AG08396 (cell line): ENCODE data around the gene STAB2.
"Not testable (repeated sequence)": the region's sequence is repeated elsewhere in the genome, so short reads cannot be mapped to it uniquely, and the experiment has no call there.

ENCODE experiments used
- DNase-seq: peaks from one replicate; pipeline ENCODE4 v3.0.0; 2012; ENCODE audit warnings: low spot score, mixed read lengths

Gene STAB2

DNA sequence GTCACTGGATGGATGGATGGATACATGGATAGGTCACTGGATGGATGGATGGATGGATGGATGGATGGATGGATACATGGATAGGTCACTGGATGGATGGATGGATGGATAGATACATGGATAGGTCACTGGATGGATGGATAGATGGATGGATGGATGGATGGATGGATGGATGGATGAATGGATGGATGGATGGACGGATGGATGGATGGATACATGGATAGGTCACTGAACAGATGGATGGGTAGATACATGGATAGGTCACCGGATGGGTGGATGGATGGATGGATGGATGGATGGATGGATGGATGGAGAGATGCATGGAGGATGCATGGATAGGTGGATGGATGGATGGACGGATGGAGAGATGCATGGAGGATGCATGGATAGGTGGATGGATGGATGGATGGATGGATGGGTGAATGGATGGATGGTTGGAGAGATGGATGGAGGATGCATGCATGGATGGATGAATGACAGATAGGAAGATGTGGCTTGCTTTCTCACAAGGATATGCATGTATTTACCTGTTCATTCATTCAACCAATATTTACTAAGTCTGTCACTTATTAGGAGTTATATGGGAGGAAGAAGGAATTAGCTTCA, 66.6 kb downstream of the STAB2 start:
- not testable (repeated sequence) for DNase-seq

DNA sequence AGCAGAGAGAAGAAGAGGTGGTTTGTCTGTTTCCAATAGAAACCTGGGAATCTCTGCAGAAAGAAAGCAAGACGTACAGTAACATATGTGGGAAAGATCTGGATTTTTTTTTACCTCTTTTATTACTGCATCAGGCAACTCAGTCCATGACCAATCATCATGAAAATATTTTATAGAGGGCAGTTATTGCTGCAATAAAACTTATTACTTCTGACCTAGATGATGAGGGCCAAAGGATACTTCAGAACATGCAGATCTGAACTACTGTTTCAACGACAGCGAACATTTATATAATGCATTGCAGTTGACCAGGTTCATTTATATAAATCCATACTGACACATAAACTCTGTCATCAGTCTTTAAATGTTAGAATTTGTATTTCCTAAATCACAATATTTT, 67.7 kb downstream of the STAB2 start:
- DNase-seq: no peak

DNA sequence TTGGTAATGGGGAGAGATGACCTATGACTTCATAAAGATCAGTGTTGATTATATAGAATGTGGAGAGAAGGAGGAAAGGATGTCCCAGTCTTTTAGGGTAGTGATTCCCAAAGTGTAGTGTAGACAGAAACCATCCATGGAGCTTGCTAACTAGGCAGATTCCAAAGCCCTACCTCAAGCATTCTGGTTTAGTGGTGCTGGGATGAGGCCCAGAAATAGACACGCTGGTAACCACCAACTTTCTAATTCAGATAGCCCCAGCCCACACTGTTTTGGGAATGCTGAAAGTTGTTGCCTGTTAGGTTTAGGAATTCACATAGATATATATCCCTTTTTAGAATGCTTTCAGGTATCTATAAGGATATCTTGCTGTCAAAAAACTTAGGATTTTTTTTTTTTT, 69.2 kb downstream of the STAB2 start:
- DNase-seq: no peak

DNA sequence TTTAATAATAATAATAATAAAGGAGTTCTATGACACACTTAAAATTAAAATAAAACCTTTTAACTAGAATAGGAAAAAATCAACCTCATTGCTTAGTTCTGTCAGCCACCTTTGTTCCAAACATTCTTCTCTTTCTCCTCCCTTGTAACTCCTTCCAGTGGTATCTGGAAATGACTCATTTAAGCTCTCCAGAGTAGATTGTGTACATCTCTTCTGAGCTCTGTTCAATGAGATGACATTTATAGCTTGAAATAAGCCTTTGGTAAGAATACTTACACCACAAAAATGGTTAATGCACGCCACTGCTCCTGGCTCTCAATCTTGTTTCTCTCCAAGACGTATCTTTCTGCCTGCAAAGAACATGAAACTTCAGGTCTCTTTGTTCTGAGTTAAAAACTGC, 70.3 kb downstream of the STAB2 start:
- DNase-seq: no peak

DNA sequence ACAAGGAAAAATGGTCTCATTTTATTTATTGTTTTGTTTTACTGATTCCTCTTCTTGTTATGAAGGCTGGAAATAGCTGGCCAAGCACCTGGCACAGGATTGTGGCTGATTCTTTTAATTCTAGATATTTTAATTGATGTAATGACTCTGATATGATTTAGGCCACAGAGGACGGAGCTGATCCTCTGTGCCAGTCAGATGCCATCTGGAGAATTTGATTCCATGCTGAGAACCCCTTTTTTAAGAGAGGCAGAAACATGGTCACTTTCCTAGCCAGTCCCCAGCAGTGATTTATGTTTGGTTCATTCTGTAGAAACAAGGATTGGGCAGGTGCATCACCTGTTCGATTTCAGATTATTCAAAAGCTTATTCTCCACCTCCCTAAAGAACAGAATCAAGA, 77.6 kb downstream of the STAB2 start:
- DNase-seq: no peak

DNA sequence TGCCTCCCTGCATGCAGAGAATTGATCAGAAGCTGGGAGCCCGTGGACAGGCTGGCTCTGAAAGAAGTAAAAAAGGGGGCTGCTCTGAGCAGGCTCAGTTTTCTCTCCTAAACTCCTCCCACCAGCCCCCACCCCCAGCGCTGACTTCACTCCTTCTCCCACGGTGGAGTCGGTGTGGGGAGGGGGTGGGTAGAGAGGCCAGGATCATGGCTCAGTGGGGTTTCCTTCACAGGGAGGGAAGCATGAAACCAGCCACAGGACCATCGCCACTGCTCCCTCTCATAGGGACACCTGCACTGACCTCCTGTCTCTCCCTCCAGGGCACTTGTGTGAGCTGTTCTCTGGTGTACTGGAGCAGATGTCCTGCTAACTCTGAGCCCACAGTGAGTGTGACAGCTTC, 78.9 kb downstream of the STAB2 start:
- no peak for DNase-seq

DNA sequence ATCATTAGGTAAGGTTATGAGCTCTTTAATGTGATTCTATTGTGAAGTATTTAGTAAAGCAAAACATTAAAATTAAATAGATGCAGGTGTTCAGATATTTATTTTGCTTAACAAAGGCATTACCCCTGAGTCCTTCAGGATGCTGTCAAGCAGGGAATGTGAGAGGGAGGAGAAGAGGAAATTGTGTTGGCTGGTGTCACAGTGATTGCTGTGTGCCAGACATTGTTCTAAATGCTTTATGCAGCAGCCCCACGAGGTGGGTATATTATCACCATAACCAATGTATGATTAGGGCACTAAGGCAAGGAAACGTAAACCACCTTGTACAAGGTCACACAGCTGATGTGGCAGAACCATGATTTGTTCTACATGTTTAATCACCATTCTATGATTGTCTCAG, 80.1 kb downstream of the STAB2 start:
- no peak for DNase-seq

DNA sequence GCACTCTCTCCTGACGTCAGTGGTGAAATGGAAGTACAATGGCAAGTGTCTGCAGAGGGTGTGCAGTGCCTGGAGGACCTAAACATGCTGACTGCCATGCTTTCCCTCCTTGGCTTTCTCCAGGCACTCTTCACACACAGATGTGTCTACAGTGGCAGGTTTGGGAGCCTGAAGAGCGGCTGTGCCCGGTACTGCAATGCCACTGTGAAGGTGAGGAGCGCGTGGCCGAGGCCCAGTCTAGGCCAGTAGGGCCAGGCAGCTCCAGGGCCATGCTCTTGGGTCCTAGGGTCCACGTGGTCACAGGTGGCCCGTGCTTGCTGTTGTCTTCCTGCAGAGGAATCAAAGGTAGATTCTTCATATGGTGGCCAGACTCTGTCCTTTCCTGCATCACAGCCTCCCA, 81.4 kb downstream of the STAB2 start:
- DNase-seq: no peak

DNA sequence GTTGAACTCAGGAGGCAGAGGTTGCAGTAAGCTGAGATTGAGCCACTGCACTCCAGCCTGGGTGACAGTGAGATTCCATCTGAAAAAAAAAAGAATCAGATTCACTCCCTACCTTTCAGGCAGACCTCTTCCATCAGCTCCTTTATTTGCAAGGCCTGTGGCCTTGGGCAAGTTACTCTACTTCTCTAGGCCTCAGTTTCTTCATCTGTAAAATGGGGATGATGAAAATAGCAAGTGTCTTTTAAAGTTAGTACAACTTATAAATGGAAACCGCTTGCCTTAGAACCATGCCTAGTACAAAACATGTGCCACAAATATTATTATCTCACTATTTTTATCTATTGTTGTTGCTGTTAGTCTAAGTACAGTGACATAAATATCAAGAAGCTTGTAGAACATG, 84.3 kb downstream of the STAB2 start:
- no peak for DNase-seq

DNA sequence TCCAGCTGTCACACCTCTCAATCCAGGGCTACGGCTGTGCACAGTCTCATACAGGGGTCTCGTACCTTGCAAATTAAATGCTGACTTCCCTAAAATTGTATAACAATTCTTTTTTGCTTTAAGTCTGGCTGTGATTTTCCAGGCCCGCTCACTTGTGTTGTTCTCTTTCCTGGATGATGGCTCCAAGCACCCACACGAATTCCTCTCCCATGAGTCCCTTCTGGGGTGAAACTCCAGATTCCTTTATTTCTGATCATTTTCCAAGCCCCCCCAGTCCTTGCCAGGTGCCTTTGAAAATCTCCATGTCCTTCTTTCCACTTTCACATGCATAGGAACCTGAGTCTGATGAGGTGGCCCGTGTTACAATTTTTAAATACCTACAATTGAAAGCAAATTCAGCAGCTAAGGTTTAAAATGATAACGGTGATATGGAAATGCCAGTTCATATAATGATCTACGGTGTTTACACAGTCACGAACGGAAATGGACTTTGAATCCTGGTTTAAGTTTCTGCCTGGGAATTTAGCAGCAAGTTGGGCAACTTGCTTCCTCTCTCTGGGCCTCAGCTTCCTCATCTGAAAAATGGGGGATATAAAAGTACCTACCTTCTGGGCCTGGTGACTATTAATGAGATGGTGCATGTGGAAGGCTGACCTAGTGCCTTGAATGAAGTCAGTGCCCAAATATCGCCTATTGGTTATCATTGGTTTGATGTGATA, 85.5 kb downstream of the STAB2 start:
- DNase-seq: no peak

DNA sequence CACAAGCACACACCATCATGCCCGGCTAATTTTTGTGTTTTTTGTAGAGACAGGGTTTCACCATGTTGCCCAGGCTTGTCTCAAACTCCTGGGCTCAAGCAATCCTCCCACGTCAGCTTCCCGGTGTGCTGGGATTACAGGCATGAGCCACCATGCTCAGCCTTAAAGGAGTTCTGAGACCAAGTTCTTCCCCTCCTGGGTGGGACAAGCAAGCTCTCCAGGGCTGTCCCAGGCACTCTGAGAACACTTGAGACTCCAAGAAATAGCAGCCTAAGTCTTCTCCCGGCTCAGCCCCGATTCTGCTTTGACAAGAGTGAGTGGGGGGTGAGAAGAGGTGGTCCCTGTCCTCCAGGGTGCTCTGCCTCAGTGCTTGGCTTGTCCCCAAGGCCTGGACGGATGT, 86.4 kb downstream of the STAB2 start:
- DNase-seq: no peak

DNA sequence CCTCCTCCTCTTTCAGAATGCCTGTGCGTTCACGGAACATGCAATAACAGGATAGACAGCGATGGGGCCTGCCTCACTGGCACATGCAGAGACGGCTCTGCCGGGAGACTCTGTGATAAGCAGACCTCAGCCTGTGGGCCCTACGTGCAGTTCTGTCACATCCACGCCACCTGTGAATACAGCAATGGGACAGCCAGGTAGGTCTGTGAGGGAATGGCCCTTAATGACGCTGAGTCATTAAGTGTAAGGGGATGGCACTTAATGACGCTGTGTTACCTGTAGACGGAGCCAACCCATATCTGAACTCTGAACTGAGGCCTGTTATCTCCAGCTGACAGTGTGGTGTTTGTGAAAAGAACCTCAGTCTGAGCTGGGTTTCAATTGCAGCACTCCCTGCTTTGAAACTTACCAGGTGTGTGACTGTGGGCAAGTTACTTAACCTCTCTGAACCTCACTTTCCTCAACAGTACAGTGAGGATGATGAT, 86.9 kb downstream of the STAB2 start:
- no peak for DNase-seq

DNA sequence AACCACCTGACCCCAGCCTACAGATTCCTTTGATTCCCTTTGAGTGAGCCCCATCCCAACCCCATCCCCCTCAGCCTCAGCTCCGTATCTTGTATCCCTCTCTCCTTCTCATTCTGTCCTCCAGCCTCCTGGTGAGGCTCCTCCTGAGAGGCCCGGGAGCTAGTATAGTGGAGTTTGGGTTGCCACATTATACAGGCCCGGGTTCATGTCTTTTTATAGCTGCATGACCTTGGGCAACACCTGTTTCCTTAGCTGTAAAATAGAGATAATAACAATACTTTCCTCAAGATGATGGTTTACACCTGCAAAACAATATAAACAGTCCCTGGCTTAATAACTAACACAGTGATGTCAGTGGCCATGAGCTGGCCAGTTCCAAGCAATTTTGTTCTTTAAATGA, 89.8 kb downstream of the STAB2 start:
- no peak for DNase-seq

DNA sequence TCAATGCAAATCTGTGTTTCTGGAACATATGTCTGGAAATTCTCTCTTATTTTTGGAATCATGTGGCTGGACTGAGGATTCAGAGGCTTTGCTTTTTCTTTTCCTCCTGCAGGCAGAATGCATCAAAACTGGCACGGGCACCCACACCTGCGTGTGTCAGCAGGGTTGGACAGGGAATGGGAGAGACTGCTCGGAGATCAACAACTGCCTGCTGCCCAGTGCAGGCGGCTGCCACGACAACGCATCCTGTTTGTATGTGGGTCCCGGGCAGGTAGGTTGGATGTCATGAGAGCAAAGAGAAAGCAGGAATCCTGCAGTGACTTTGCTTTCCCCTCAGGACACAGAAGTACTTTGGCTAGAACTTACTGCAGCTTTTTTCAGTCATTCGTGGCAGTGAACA, 90.3 kb downstream of the STAB2 start:
- no peak for DNase-seq

DNA sequence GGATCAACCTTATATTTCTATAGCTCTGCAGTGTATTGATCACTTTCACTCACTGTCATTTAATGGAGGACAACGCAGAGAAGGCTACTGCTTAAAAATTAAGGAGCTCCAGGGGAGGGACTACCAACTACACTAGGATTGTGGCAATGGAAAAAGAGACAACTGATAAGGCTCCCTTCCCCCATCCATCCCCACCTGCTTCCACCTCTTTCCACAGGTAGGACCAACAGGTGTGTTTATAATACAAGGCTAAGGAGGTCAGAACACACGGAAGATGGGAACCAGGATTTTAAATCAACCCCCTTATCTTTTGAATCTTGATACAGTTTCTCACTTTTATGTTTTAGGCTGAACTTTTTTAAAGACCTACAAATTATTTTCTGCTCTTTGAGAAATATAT, 90.8 kb downstream of the STAB2 start:
- DNase-seq: no peak

DNA sequence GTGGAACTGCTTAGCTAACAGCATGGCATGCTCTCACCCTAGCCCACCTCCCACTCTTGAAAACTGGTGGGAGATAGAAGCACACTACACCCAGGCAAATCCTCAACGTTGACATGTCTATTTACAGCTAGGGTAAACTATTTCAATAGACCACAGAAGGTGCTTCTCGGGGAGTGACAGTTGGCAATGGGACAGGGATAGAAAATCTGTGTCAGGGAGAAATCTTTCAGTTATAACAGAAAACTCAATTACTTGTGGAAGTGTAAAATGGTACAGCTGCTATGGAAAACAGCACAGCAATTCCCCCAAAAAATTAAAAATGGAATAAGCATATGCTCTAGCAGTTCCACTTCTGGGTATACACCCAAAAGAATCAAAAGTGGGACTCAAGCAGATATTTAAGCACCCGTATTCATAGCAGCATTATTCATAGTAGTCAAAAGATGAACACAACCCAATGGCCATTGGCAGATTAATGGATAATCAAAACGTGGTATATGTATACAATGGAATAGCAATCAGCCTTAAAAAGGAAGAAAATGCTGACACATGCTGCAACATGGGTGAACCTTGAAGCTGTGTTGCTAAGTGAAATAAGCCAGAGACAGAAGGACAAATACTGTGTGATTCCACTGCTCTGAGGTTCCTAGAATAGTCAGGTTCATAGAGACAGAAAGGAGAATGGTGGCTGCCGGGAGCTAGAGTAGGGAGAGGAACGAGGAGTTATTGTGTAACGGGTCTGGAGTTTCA, 92.5 kb downstream of the STAB2 start:
- DNase-seq: no peak

DNA sequence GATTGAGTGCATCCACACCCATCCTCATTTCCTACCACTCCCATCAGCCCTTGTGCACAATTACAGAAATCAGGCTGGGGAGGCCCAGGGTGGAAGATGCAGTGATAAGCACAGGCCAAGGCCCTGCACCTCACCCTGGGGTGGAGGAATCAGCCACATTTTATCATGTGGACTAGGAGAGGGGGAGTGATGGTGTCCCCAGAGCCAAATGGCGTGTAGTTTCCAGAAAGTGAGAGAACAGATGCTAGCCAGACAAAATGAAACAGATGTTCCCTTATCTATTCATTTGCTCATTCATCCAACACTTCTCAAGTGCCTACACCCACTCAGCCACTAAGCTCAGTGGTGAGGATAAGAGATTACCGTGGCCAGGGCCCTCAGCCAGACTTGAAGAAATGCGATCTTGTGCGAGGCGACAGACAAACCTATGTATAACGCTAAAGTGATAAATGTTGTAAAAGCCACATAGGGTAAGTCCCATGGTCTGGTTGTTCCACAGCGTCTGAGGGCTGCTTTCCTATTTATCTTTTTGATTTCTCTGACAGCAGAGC, 93.6 kb downstream of the STAB2 start:
- no peak for DNase-seq

DNA sequence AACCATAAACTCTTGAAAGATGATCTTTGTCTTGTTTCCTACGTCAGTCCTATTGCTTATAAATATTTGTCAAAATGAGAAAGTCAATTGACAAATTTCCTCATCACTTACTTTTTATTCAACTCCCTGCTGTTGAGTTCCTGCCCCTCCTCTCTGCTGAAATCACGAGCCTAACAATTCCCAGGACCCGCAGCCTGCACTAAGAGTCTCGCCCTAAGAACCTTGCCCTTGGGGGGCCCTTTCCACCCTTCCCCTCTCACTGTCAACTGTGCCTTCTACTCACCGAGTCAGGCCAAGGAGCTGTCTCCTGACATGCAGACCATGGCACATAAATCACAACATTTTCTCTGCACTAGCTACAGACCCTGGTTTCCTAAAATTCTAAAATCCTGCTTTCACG, 99.0 kb downstream of the STAB2 start:
- no peak for DNase-seq

DNA sequence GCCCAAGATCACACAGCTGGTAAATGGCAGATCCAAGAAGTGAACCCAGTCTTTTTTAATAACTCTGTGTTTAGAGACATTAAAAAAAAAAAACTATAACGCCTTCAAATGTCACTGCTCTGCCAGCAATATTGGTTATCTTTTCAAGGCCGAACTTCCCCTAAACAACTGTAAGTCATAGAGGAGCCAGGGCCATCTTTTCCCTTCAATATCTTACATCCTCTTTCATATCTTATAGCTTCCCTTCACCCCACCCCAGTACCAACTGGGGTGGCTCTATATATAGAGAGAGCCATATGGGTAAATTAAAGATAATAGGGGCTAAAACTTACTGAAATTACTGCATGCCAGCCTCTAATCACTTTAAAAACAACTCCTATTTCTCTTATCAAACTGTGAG, 100.2 kb downstream of the STAB2 start:
- no peak for DNase-seq

DNA sequence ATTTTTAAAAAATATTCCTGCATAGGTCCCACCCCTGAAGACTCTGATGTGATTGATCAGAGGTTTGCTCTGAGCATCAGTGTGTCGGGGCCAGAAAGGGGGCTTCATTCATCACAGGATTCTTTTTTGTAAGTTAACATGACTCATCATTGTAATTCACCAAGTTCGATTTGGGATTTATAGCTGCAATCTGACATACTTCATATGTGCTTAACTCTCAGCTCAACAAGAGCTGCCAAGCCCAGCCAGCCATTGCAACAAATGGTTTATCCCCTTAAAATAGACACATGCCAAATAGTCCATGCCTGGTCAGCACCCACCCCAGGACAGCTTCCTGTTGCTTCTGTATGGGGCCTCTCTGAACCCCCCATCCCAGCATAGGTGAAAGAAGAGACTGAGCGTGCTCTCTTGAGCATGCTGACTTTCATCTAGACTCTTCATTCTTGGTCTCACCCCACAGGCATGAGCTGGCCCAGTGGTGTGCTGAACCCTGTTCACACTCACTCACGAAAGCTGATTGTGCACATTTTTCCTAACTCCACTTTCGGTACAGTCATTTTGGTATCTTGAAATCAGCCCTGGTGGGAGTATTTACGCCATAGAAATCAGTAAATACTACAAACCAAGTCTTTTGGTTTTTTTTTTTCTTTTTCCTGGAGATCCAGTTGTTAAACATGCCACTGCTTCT, 101.4 kb downstream of the STAB2 start:
- no peak for DNase-seq

DNA sequence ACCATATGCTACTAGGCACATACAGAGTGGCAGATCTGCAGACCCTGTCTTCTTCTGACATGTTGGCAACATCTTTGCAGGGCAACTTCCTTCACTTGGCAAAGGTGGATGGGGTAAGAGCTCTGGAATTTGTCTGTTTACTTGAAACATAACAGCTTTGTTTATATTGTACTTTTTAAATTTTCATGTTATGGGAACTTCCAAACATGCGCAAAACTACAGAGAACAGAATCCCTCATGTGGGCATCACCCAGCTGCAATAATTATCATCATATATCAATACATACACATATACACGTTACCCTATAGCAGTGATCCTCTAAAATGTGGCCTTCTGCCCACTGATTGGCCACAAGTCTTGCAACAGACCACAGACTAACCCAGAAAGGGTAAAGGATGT, 103.4 kb downstream of the STAB2 start:
- DNase-seq: no peak

DNA sequence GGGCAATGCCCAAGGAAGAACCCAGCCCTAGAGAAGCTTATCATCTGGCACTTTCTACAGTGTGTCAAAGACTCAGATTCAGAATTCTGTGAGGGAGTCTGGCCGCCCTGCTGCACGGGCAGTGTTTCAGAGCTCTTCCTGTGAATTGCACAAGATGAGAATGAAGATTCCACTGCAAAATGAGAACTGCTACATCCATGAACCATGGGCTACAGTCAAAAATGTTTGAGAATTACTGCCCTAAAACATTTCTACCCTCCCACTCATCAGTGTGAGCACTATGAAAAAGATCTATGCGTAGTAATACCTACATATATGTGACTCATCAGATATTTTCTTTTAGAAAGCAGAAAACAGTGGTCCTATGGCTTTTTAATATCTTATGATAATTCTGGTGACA, 104.0 kb downstream of the STAB2 start:
- no peak for DNase-seq
